Adrenal gland (tissue), 5 donors: Measurements from ENCODE around the gene GHRHR.

Source experiments
- POLR2A ChIP-seq, 2 donors: fragments of 450-650 bp; IDR thresholded peaks; one replicate each; pipeline ENCODE4 v1.6.1; 2017; ENCODE audit warnings: antibody characterized with exemption in 2 of 2, mild to moderate bottlenecking in 2 of 2, moderate library complexity in 1 of 2
- TF ChIP-seq, protein P1 (sequence below), 6 experiments: fragments of 450-650 bp in 4 of 6; fragments of 200-600 bp in 2 of 6; sonication (generic) in 1 of 6; IDR thresholded peaks; 1 replicate in 5 of 6; 2 replicates in 1 of 6; pipeline versions ENCODE4 v1.5.1 to v1.8.0; 2016 to 2021; ENCODE audit warnings: antibody characterized with exemption in 6 of 6, mild to moderate bottlenecking in 2 of 6, moderate library complexity in 1 of 6
- donor health status: DM: no; HTN: no; CAD: no.

DNA sequence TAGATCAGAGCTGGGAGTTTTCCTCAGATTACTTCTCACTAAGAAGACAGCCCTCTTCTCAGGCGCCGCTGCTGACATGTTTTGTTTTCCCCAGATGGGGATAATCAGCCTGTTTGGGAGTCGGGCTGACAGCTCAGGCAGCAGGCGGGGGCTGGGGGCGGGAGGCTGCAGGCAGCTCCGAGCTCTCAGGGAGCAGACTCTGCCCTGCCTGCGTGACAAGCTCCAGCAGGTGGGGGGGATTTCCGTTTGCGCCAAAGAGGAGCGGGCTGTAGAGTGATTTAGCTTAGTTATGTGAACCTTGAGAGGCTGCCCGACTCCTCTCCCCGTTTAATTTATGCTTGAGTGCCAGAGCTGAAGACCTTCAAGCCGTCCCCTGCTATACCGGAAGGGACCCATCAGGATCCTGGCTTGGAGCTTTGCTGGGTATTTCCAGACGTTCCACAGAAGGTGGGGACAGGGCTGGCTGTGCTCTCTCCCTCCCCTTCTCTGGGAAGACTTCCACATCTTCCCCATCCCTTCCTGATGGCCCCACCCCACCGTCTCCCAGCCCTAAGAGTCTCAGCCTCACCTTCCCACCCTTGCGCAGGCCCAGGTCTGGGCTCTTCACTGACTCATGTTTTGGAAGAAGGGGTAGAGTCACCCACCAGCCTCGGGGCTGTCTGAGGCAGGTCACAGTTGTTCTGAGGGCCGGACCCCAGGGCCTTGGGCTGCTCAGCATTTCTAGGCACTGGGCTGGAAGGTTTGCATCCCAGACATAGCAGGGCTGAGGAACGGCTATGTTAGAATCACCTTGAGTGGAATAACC, 63.6 kb downstream of the GHRHR start:
- TF ChIP-seq, protein P1, sequence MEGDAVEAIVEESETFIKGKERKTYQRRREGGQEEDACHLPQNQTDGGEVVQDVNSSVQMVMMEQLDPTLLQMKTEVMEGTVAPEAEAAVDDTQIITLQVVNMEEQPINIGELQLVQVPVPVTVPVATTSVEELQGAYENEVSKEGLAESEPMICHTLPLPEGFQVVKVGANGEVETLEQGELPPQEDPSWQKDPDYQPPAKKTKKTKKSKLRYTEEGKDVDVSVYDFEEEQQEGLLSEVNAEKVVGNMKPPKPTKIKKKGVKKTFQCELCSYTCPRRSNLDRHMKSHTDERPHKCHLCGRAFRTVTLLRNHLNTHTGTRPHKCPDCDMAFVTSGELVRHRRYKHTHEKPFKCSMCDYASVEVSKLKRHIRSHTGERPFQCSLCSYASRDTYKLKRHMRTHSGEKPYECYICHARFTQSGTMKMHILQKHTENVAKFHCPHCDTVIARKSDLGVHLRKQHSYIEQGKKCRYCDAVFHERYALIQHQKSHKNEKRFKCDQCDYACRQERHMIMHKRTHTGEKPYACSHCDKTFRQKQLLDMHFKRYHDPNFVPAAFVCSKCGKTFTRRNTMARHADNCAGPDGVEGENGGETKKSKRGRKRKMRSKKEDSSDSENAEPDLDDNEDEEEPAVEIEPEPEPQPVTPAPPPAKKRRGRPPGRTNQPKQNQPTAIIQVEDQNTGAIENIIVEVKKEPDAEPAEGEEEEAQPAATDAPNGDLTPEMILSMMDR (IDR thresholded peaks at IDR 0.05), result no peak
- no peak for TF ChIP-seq POLR2A (IDR thresholded peaks at IDR 0.05)
